ENCODE data around the gene SSUH2. TPM values are rescaled to one million over a fixed set of nuclear protein-coding genes. Genes with fewer than 3 reads are reported as not detected.
"Not testable (repeated sequence)": the region's sequence is repeated elsewhere in the genome, so short reads cannot be mapped to it uniquely, and the experiment has no call there.

Gene SSUH2
- total RNA-seq, 1 experiment from 2014 or later = 0.30 TPM

- Histone ChIP-seq H3K27ac (no peak overlapping the region), H3K36me3 (no peaks in the 10 kb centered on the region), H3K4me3 (no peak overlapping the region), H3K27me3 (no peaks in the 10 kb centered on the region), H3K4me1 (no peaks in the 10 kb centered on the region; the same call in 1 of the 2 replicates), H3K9me3 (replicated peaks) (no peaks in the 10 kb centered on the region)
- no peak for DNase-seq
Observed at GRCh38 chr3:8665407-8665896, 20.9 kb upstream of the SSUH2 start.

- Histone ChIP-seq H3K4me3 (no peak overlapping the region), H3K27me3 (no peaks in the 10 kb centered on the region), H3K9me3 (replicated peaks) (no peaks in the 10 kb centered on the region), H3K27ac (no peak overlapping the region), H3K4me1 (peaks cover 14% of the 10 kb centered on the region), H3K36me3 (no peaks in the 10 kb centered on the region)
- peak; percentile 85 to 93 for DNase-seq
Observed at GRCh38 chr3:8663177-8664061, 18.8 kb upstream of the SSUH2 start.

- no peak for DNase-seq
- Histone ChIP-seq H3K36me3 (no peaks in the 10 kb centered on the region), H3K4me1 (peaks cover 22% of the 10 kb centered on the region), H3K4me3 (no peak overlapping the region), H3K27me3 (no peaks in the 10 kb centered on the region), H3K27ac (no peak overlapping the region), H3K9me3 (replicated peaks) (no peaks in the 10 kb centered on the region)
Observed at GRCh38 chr3:8662594-8662993, 18.0 kb upstream of the SSUH2 start.

- Histone ChIP-seq H3K4me1 (peaks cover 23% of the 10 kb centered on the region), H3K36me3 (no peaks in the 10 kb centered on the region), H3K27ac (no peak overlapping the region), H3K9me3 (replicated peaks) (0 out of 2 replicates have a peak, but pooled peaks cover 2% of the 10 kb centered on the region), H3K4me3 (no peak overlapping the region), H3K27me3 (no peaks in the 10 kb centered on the region)
- DNase-seq = no peak
Observed at GRCh38 chr3:8660175-8661118, 15.8 kb upstream of the SSUH2 start.

- Histone ChIP-seq H3K27ac (no peak overlapping the region), H3K9me3 (replicated peaks) (peaks cover 5% of the 10 kb centered on the region), H3K4me3 (no peak overlapping the region), H3K36me3 (no peaks in the 10 kb centered on the region), H3K4me1 (peaks cover 23% of the 10 kb centered on the region), H3K27me3 (no peaks in the 10 kb centered on the region)
- no peak for DNase-seq
Observed at GRCh38 chr3:8659242-8659641, 14.6 kb upstream of the SSUH2 start.

- H3K4me3 ChIP-seq = no peak overlapping the region
- peak; percentile 72 to 84 for DNase-seq
- no peaks in the 10 kb centered on the region for H3K36me3 ChIP-seq
- no peaks in the 10 kb centered on the region for H3K27me3 ChIP-seq
- peaks cover 12% of the 10 kb centered on the region for H3K9me3 ChIP-seq (replicated peaks)
- H3K27ac ChIP-seq = peak overlapping the region; percentile 22; the same call in 1 of the 2 replicates
- H3K4me1 ChIP-seq = peaks cover 23% of the 10 kb centered on the region
Observed at GRCh38 chr3:8658306-8659212, 14.0 kb upstream of the SSUH2 start.

GRCh38 chr3:8657804-8658305 lies 13.3 kb upstream of the SSUH2 start:
- Histone ChIP-seq H3K4me3 (no peak overlapping the region), H3K9me3 (replicated peaks) (peaks cover 15% of the 10 kb centered on the region), H3K27ac (peak overlapping the region; percentile 22; the same call in 1 of the 2 replicates), H3K4me1 (peaks cover 23% of the 10 kb centered on the region), H3K27me3 (no peaks in the 10 kb centered on the region), H3K36me3 (no peaks in the 10 kb centered on the region)
- DNase-seq = no peak

GRCh38 chr3:8656240-8656639 lies 11.6 kb upstream of the SSUH2 start:
- Histone ChIP-seq H3K27me3 (no peaks in the 10 kb centered on the region), H3K9me3 (replicated peaks) (peaks cover 15% of the 10 kb centered on the region), H3K27ac (no peak overlapping the region), H3K4me1 (peaks cover 23% of the 10 kb centered on the region), H3K36me3 (no peaks in the 10 kb centered on the region), H3K4me3 (no peak overlapping the region)
- DNase-seq = no peak

GRCh38 chr3:8655387-8655835 lies 10.8 kb upstream of the SSUH2 start:
- no peak overlapping the region for H3K4me3 ChIP-seq
- no peaks in the 10 kb centered on the region for H3K27me3 ChIP-seq
- peaks cover 24% of the 10 kb centered on the region for H3K4me1 ChIP-seq

GRCh38 chr3:8654572-8655329 lies 10.2 kb upstream of the SSUH2 start:
- DNase-seq = peak; percentile 19 to 39
- peaks cover 15% of the 10 kb centered on the region for H3K9me3 ChIP-seq (replicated peaks)
- H3K4me3 ChIP-seq, H3K36me3 ChIP-seq, H3K27me3 ChIP-seq: not testable (repeated sequence)
- H3K4me1 ChIP-seq = peaks cover 21% of the 10 kb centered on the region
- H3K27ac ChIP-seq = peak overlapping the region; percentile 28

More at GRCh38 chr3:8655387-8655835, 10.8 kb upstream of the SSUH2 start:
- no peak overlapping the region for H3K27ac ChIP-seq
- peak in 1 of 2 experiments; percentile 23 for DNase-seq
- no peaks in the 10 kb centered on the region for H3K36me3 ChIP-seq
- peaks cover 15% of the 10 kb centered on the region for H3K9me3 ChIP-seq (replicated peaks)

- no peak overlapping the region for H3K4me3 ChIP-seq
- no peaks in the 10 kb centered on the region for H3K27me3 ChIP-seq
- H3K27ac ChIP-seq = peak overlapping the region; percentile 28
- peaks cover 18% of the 10 kb centered on the region for H3K4me1 ChIP-seq
- peaks cover 15% of the 10 kb centered on the region for H3K9me3 ChIP-seq (replicated peaks)
- DNase-seq = no peak
- H3K36me3 ChIP-seq = no peaks in the 10 kb centered on the region
Observed at GRCh38 chr3:8653800-8654408, 9.3 kb upstream of the SSUH2 start.

- Histone ChIP-seq H3K27me3 (no peaks in the 10 kb centered on the region), H3K4me3 (no peak overlapping the region), H3K9me3 (replicated peaks) (peaks cover 15% of the 10 kb centered on the region), H3K27ac (no peak overlapping the region), H3K4me1 (peaks cover 5% of the 10 kb centered on the region; the same call in 1 of the 2 replicates), H3K36me3 (no peaks in the 10 kb centered on the region)
- no peak for DNase-seq
Observed at GRCh38 chr3:8652324-8652987, 7.9 kb upstream of the SSUH2 start.

Data from SJCRH30 (cell line).